Naive thymus-derived CD4-positive, alpha-beta T cell (primary cell): Measurements from ENCODE around the gene RPS3. TPM values are rescaled to one million over a fixed set of nuclear protein-coding genes. Genes with fewer than 3 reads are reported as not detected.

ENCODE experiments used
- ATAC-seq: fragments of 150-1000 bp; cut with Tn5 transposase; 2 replicates; pipeline ENCODE4 v1.10.0; 2021; ENCODE audit warnings: mild to moderate bottlenecking, moderate library complexity
- CTCF ChIA-PET: fragments of 350-600 bp; sonication (Branson Sonifier 250); formaldehyde crosslinking; loops from one replicate; lab custom pipeline; 2021; ENCODE audit warnings: antibody characterized with exemption; lab: Charles Lee
- POLR2A ChIA-PET: fragments of 350-600 bp; sonication (Branson Sonifier 250); formaldehyde crosslinking; loops from one replicate; lab custom pipeline; 2021; ENCODE audit warnings: antibody characterized with exemption, inconsistent platforms; lab: Charles Lee
- DNase-seq, 9 donors: peaks; one replicate each; pipeline versions ENCODE4 v3.0.0 to v3.0.0-alpha.2; 2020 to 2022; ENCODE audit warnings: mixed read lengths in 1 of 9
- H3K27ac ChIP-seq: one replicate; pipeline ENCODE4 v1.7.0; 2013; ENCODE audit warnings: mild to moderate bottlenecking, low read depth, low read length, moderate library complexity
- H3K27me3 ChIP-seq, 2 donors: one replicate each; pipeline ENCODE4 v1.7.0; 2013; ENCODE audit warnings: low read length in 2 of 2, mild to moderate bottlenecking in 2 of 2, moderate library complexity in 2 of 2; ENCODE audit not compliant: control insufficient read depth in 2 of 2, insufficient read depth in 2 of 2
- H3K36me3 ChIP-seq, 3 experiments: 1 replicate in 2 of 3; 2 replicates in 1 of 3; pipeline ENCODE4 v1.7.0; 2013; ENCODE audit warnings: low read length in 3 of 3, mild to moderate bottlenecking in 3 of 3, moderate library complexity in 1 of 3; ENCODE audit not compliant: insufficient read depth in 3 of 3, control insufficient read depth in 2 of 3
- H3K4me1 ChIP-seq, 2 donors: one replicate each; pipeline ENCODE4 v1.7.0; 2013; ENCODE audit warnings: low read length in 2 of 2, mild to moderate bottlenecking in 2 of 2, moderate library complexity in 1 of 2; ENCODE audit not compliant: control insufficient read depth in 2 of 2, insufficient read depth in 2 of 2
- H3K4me3 ChIP-seq: 2 replicates; pipeline ENCODE4 v1.7.0; 2013; ENCODE audit warnings: mild to moderate bottlenecking, low read length
- H3K9me3 ChIP-seq, 3 experiments: 1 replicate in 2 of 3; 2 replicates in 1 of 3; pipeline ENCODE4 v1.7.0; 2013; ENCODE audit warnings: low read length in 3 of 3; ENCODE audit not compliant: control insufficient read depth in 2 of 3
- H3K27ac Mint-ChIP-seq, 9 donors: one replicate each; pipeline ENCODE4 v1.8.0; 2020 to 2022; ENCODE audit warnings: mixed read lengths in 9 of 9, mild to moderate bottlenecking in 8 of 9, moderate library complexity in 5 of 9, inconsistent platforms in 2 of 9
- H3K27me3 Mint-ChIP-seq, 5 donors: one replicate each; pipeline ENCODE4 v1.8.0; 2021 to 2022; ENCODE audit warnings: mixed read lengths in 5 of 5, mild to moderate bottlenecking in 1 of 5
- H3K36me3 Mint-ChIP-seq, 5 donors: one replicate each; pipeline ENCODE4 v1.8.0; 2020 to 2022; ENCODE audit warnings: mixed read lengths in 5 of 5, mild to moderate bottlenecking in 3 of 5, inconsistent platforms in 1 of 5
- H3K4me1 Mint-ChIP-seq, 7 donors: one replicate each; pipeline ENCODE4 v1.8.0; 2020 to 2022; ENCODE audit warnings: mixed read lengths in 7 of 7, mild to moderate bottlenecking in 3 of 7, inconsistent platforms in 1 of 7
- H3K4me3 Mint-ChIP-seq, 10 donors: one replicate each; pipeline ENCODE4 v1.8.0; 2020 to 2022; ENCODE audit warnings: mild to moderate bottlenecking in 10 of 10, mixed read lengths in 10 of 10, moderate library complexity in 6 of 10, inconsistent platforms in 2 of 10
- H3K9me3 Mint-ChIP-seq, 11 donors: one replicate each; pipeline ENCODE4 v1.8.0; 2020 to 2022; ENCODE audit warnings: mixed read lengths in 11 of 11, mild to moderate bottlenecking in 4 of 11, inconsistent platforms in 1 of 11, moderate library complexity in 1 of 11
- intact Hi-C, 2 donors: fragments of 100-400 bp; cut with micrococcal nuclease; formaldehyde crosslinking; loops; one replicate each; pipeline ENCODE4 v1.15.1; 2023
- polyA plus RNA-seq, 2 donors: library from polyadenylated mRNA; unstranded; fragments of 300-500 nt; fragmentation: Illumina TruSeq; gene quantifications; one replicate each; pipeline ENCODE4 v1.2.3, GENCODE V29; 2021
- total RNA-seq, 6 experiments: library from RNA in 5 of 6; stranded (reverse) in 5 of 6; gene quantifications; 1 replicate in 5 of 6; 2 replicates in 1 of 6; pipeline ENCODE4 v1.2.3 and lab custom pipeline; 2021 to 2026

The RPS3 gene
- total and polyA plus RNA-seq, 7 experiments from 2014 or later, result 3,135 to 7,167 (median 5,170) TPM

- Mint-ChIP-seq H3K9me3 (no peaks in the 10 kb centered on the region), H3K27me3 (peaks cover 0 to 4% (median 0%) of the 10 kb centered on the region in 5 donors), H3K36me3 (peaks cover 0 to 11% (median 0%) of the 10 kb centered on the region in 5 donors), H3K27ac (no peak overlapping the region), H3K4me3 (no peak overlapping the region), H3K4me1 (no peaks in the 10 kb centered on the region)
- no peak overlapping the region for H3K4me3 ChIP-seq
- intact Hi-C loops, result no loop called here
- POLR2A ChIA-PET, result interaction anchor here (0.7 kb wide), 1 partner anchor 81 kb away, joined by 3 read pairs; no protein-coding TSS in a partner anchor
- no peak overlapping the region for H3K27ac ChIP-seq
- H3K27me3 ChIP-seq, result no peaks in the 10 kb centered on the region
- ATAC-seq (no peak), DNase-seq (no peak)
- no peaks in the 10 kb centered on the region for H3K36me3 ChIP-seq
- no peaks in the 10 kb centered on the region for H3K9me3 ChIP-seq
- CTCF ChIA-PET, result interaction anchor here (0.6 kb wide), 1 partner anchor 137 kb away, joined by 3 read pairs; no protein-coding TSS in a partner anchor
- H3K4me1 ChIP-seq, result no peaks in the 10 kb centered on the region
Measured at GRCh38 chr11:75439495-75440120, 40.3 kb downstream of the RPS3 start.

GRCh38 chr11:75440960-75441803 lies 41.9 kb downstream of the RPS3 start:
- no peaks in the 10 kb centered on the region for H3K4me1 ChIP-seq
- no peak for DNase-seq
- no peak for ATAC-seq
- Mint-ChIP-seq H3K27me3 (no peaks in the 10 kb centered on the region), H3K9me3 (no peaks in the 10 kb centered on the region), H3K36me3 (peaks cover 0 to 6% (median 0%) of the 10 kb centered on the region in 5 donors), H3K4me1 (peaks cover 0 to 3% (median 0%) of the 10 kb centered on the region in 7 donors), H3K4me3 (no peak overlapping the region), H3K27ac (no peak overlapping the region)
- POLR2A ChIA-PET, result no interaction called here
- CTCF ChIA-PET, result interaction anchor here (1.0 kb wide), 1 partner anchor 160 kb away, joined by 3 read pairs; no protein-coding TSS in a partner anchor
- intact Hi-C loops, result no loop called here
- H3K4me3 ChIP-seq, result no peak overlapping the region
- H3K36me3 ChIP-seq, result no peaks in the 10 kb centered on the region
- no peak overlapping the region for H3K27ac ChIP-seq
- no peaks in the 10 kb centered on the region for H3K9me3 ChIP-seq
- H3K27me3 ChIP-seq, result no peaks in the 10 kb centered on the region

- no peaks in the 10 kb centered on the region for H3K9me3 ChIP-seq
- no peaks in the 10 kb centered on the region for H3K9me3 Mint-ChIP-seq
- no peaks in the 10 kb centered on the region for H3K4me1 ChIP-seq
- H3K4me3 ChIP-seq, result no peak overlapping the region
- no peak overlapping the region for H3K4me3 Mint-ChIP-seq
- H3K27me3 ChIP-seq, result no peaks in the 10 kb centered on the region
- H3K27ac Mint-ChIP-seq, result no peak overlapping the region
- no peak for DNase-seq
- ChIA-PET POLR2A (no interaction called here), CTCF (interaction anchor here (5.5 kb wide), 1 partner anchor 89 kb away, joined by 147 read pairs; no protein-coding TSS in a partner anchor)
- no peaks in the 10 kb centered on the region for H3K36me3 ChIP-seq
- no peak overlapping the region for H3K27ac ChIP-seq
- intact Hi-C loops, result no loop called here
- H3K4me1 Mint-ChIP-seq, result peaks cover 0 to 3% (median 0%) of the 10 kb centered on the region in 7 donors
- no peaks in the 10 kb centered on the region for H3K36me3 Mint-ChIP-seq
- H3K27me3 Mint-ChIP-seq, result no peaks in the 10 kb centered on the region
- no peak for ATAC-seq
Measured at GRCh38 chr11:75441804-75442132, 42.5 kb downstream of the RPS3 start.

DNA sequence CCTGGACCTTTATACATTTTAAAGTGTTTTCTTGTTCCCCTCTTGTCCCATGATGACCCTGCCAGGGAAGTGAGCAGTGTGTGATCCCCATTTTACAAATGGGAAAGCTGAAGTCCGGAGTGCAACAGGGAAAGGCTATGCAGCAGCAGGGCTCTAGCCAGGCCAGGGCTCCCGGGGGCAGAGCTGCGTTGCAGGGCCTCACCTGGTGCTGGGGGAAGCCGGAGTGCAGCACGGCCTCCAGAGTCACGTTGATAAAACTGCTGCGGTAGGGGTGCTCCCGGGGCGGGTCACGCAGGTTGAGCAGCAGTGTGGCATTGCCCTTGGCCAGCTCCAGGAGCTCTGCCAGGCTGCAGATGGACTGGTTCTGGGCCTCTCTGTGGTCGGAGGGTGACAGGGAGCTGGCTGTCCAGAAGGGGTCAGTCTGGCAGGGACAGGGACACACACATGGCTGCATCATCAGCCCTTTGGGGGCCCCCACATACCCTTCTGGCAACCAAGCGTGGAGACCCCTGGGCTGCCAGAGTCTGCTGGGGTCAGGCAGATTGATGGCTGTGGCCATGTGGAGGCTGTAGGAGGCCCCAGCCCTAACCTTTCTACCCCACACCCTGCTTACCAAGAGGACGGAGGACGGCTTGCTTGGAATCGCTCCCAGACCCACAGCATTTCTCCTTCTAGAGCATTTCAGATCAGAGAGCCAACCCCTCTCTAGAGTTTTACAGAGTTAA lies 43.0 kb downstream of the RPS3 start:
- no peaks in the 10 kb centered on the region for H3K9me3 Mint-ChIP-seq
- no peaks in the 10 kb centered on the region for H3K36me3 ChIP-seq

DNA sequence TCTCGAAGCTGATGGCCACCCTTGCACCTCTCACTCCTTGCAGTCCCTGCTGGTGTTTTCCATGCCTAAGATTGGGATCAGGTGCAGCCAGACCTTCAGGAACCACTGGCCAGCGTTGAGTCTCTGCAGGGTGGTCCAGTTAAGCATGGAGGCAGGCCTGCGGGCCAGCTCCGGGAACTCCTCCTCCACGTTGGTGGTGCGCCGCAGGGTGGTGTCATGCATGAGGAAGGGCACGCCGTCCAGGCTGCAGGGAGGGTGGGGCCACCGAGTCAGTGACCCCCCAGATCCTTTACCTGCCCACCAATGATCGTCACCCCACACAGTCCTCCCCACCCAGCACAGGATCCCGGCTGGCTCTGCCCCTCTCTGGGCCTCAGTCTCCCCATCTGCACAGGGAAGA lies 43.7 kb downstream of the RPS3 start:
- no peak for DNase-seq

More for the DNA sequence above, 43.0 kb downstream of the RPS3 start:
- Mint-ChIP-seq H3K27ac (no peak overlapping the region), H3K4me3 (no peak overlapping the region), H3K36me3 (no peaks in the 10 kb centered on the region), H3K4me1 (peaks cover 0 to 3% (median 0%) of the 10 kb centered on the region in 7 donors), H3K27me3 (no peaks in the 10 kb centered on the region)
- no peaks in the 10 kb centered on the region for H3K27me3 ChIP-seq
- intact Hi-C loops, result no loop called here
- no peak overlapping the region for H3K4me3 ChIP-seq
- ATAC-seq (no peak), DNase-seq (no peak)
- ChIA-PET CTCF (interaction anchor here (4.2 to 5.5 kb wide), 2 partner anchors 53 to 89 kb away, joined by 21 to 147 read pairs; no protein-coding TSS in a partner anchor), POLR2A (no interaction called here)
- H3K27ac ChIP-seq, result no peak overlapping the region
- H3K9me3 ChIP-seq, result no peaks in the 10 kb centered on the region
- no peaks in the 10 kb centered on the region for H3K4me1 ChIP-seq

GRCh38 chr11:75445315-75445953 lies 46.1 kb downstream of the RPS3 start:
- Histone ChIP-seq H3K27me3 (no peaks in the 10 kb centered on the region), H3K4me1 (no peaks in the 10 kb centered on the region), H3K9me3 (no peaks in the 10 kb centered on the region), H3K4me3 (no peak overlapping the region), H3K36me3 (no peaks in the 10 kb centered on the region), H3K27ac (no peak overlapping the region)
- Mint-ChIP-seq H3K9me3 (no peaks in the 10 kb centered on the region), H3K27me3 (no peaks in the 10 kb centered on the region), H3K27ac (no peak overlapping the region), H3K4me3 (no peak overlapping the region), H3K36me3 (no peaks in the 10 kb centered on the region), H3K4me1 (peaks cover 0 to 3% (median 0%) of the 10 kb centered on the region in 7 donors)
- CTCF ChIA-PET, result interaction anchor here (0.6 to 5.5 kb wide), 17 partner anchors 9 to 185 kb away, joined by 3 to 147 read pairs (median 4); partner anchors contain the start of genes GDPD5 and KLHL35
- POLR2A ChIA-PET, result interaction anchor here (0.6 to 2.0 kb wide), 3 partner anchors 19 to 86 kb away, joined by 3 to 5 read pairs (median 3); no protein-coding TSS in a partner anchor
- intact Hi-C loops, result loop anchor here (1.0 to 2.0 kb wide), 5 partner anchors 37 to 132 kb away; partner anchors contain the start of gene GDPD5 (in 1 of the 2)
- peak; percentile 90 for ATAC-seq
- DNase-seq, result peak; percentile 38 to 76 (median 66)

More for the DNA sequence above, 43.7 kb downstream of the RPS3 start:
- no peaks in the 10 kb centered on the region for H3K27me3 Mint-ChIP-seq
- ChIA-PET CTCF (interaction anchor here (1.6 to 5.5 kb wide), 4 partner anchors 15 to 88 kb away, joined by 6 to 147 read pairs (median 14); no protein-coding TSS in a partner anchor), POLR2A (no interaction called here)
- H3K27ac Mint-ChIP-seq, result no peak overlapping the region
- H3K27ac ChIP-seq, result no peak overlapping the region
- intact Hi-C loops, result no loop called here
- no peaks in the 10 kb centered on the region for H3K36me3 Mint-ChIP-seq
- H3K4me1 ChIP-seq, result no peaks in the 10 kb centered on the region
- H3K9me3 Mint-ChIP-seq, result no peaks in the 10 kb centered on the region
- H3K4me3 Mint-ChIP-seq, result no peak overlapping the region
- no peaks in the 10 kb centered on the region for H3K27me3 ChIP-seq
- H3K36me3 ChIP-seq, result no peaks in the 10 kb centered on the region
- peaks cover 0 to 3% (median 0%) of the 10 kb centered on the region in 7 donors for H3K4me1 Mint-ChIP-seq
- no peaks in the 10 kb centered on the region for H3K9me3 ChIP-seq
- no peak overlapping the region for H3K4me3 ChIP-seq
- ATAC-seq, result no peak
